SK-N-SH (cell line): ENCODE results near the gene EPHX1. TPM values are rescaled to one million over a fixed set of nuclear protein-coding genes. Genes with fewer than 3 reads are reported as not detected.
"Not testable (repeated sequence)": the region's sequence is repeated elsewhere in the genome, so short reads cannot be mapped to it uniquely, and the experiment has no call there.

Experiments used
- CTCF ChIA-PET: fragments of 300-600, 350-600 bp; formaldehyde crosslinking; extraction: SDS; loops from one replicate; lab custom pipeline; 2021; lab: Yijun Ruan, JAX
- POLR2A ChIA-PET: fragments of 350-600 bp; sonication (Branson Sonifier 250); formaldehyde crosslinking; extraction: SDS; loops from one replicate; lab custom pipeline; 2020; ENCODE audit warnings: antibody characterized with exemption, inconsistent platforms; lab: Yijun Ruan, JAX
- DNase-seq: peaks from one replicate; pipeline ENCODE4 v3.0.0; 2012
- H2AFZ ChIP-seq: fragments of 200-600 bp; sonication (generic); 2 replicates; pipeline ENCODE4 v1.8.1; 2016; ENCODE audit warnings: antibody characterized with exemption, mild to moderate bottlenecking, low read depth
- H3F3A ChIP-seq: fragments of 200-600 bp; sonication (generic); replicated peaks from 2 replicates; pipeline ENCODE3; 2016; ENCODE audit warnings: antibody characterized with exemption, mild to moderate bottlenecking; ENCODE audit not compliant: insufficient read depth
- H3K27ac ChIP-seq, 2 experiments: fragments of 200-500 bp in 1 of 2; fragments of 200-600 bp in 1 of 2; sonication (Bioruptor generic) in 1 of 2; sonication (generic), shearing (Covaris generic) in 1 of 2; 2 replicates each; pipeline versions ENCODE4 v1.5.1 to v1.6.1; 2014 to 2016; ENCODE audit warnings: low read depth in 2 of 2, inconsistent platforms in 1 of 2, low read length in 1 of 2, mild to moderate bottlenecking in 1 of 2, mixed read lengths in 1 of 2
- H3K27me3 ChIP-seq: fragments of 200-600 bp; sonication (generic), shearing (Covaris generic); 2 replicates; pipeline ENCODE4 v1.6.1; 2016; ENCODE audit warnings: mixed run types; ENCODE audit not compliant: insufficient read depth
- H3K36me3 ChIP-seq, 2 experiments: fragments of 200-500 bp in 1 of 2; fragments of 200-600 bp in 1 of 2; sonication (Bioruptor generic) in 1 of 2; sonication (generic) in 1 of 2; replicated peaks in 1 of 2; 2 replicates each; pipeline versions ENCODE3 to v1.5.1; 2014 to 2016; ENCODE audit warnings: low read length in 1 of 2, mild to moderate bottlenecking in 1 of 2; ENCODE audit not compliant: insufficient read depth in 2 of 2, control insufficient read depth in 1 of 2
- H3K4me1 ChIP-seq, 2 experiments: fragments of 200-500 bp in 1 of 2; fragments of 200-600 bp in 1 of 2; sonication (Bioruptor generic) in 1 of 2; sonication (generic), shearing (Covaris generic) in 1 of 2; 2 replicates each; pipeline versions ENCODE4 v1.5.1 to v1.6.1; 2014 to 2016; ENCODE audit warnings: low read depth in 1 of 2, low read length in 1 of 2, mixed run types in 1 of 2; ENCODE audit not compliant: insufficient read depth in 2 of 2, control insufficient read depth in 1 of 2
- H3K4me2 ChIP-seq: fragments of 200-600 bp; sonication (generic), shearing (Covaris generic); 2 replicates; pipeline ENCODE4 v1.6.1; 2017; ENCODE audit warnings: mixed run types
- H3K4me3 ChIP-seq, 2 experiments: fragments of 200-500 bp in 1 of 2; fragments of 200-600 bp in 1 of 2; sonication (Bioruptor generic) in 1 of 2; sonication (generic), shearing (Covaris generic) in 1 of 2; 2 replicates each; pipeline versions ENCODE4 v1.5.1 to v1.8.1; 2014 to 2016; ENCODE audit warnings: low read depth in 2 of 2, inconsistent platforms in 1 of 2, low read length in 1 of 2, mild to moderate bottlenecking in 1 of 2, mixed read lengths in 1 of 2, moderate library complexity in 1 of 2
- H3K79me2 ChIP-seq: fragments of 200-600 bp; sonication (generic); 2 replicates; pipeline ENCODE4 v1.8.1; 2017; ENCODE audit warnings: mild to moderate bottlenecking; ENCODE audit not compliant: insufficient read depth
- H3K9ac ChIP-seq: fragments of 200-600 bp; sonication (generic); 2 replicates; pipeline ENCODE4 v1.6.1; 2017; ENCODE audit warnings: mixed run types
- H3K9me2 ChIP-seq: fragments of 200-600 bp; sonication (generic); 2 replicates; pipeline ENCODE4 v1.6.1; 2017; ENCODE audit warnings: mixed run types
- H3K9me3 ChIP-seq: fragments of 200-600 bp; sonication (generic); 2 replicates; pipeline ENCODE4 v1.6.1; 2017; ENCODE audit warnings: mixed run types, mild to moderate bottlenecking, moderate library complexity
- H4K20me1 ChIP-seq: fragments of 200-600 bp; sonication (generic); 2 replicates; pipeline ENCODE4 v1.6.1; 2017; ENCODE audit warnings: mild to moderate bottlenecking, mixed run types; ENCODE audit not compliant: insufficient read depth
- ELF1 ChIP-seq: IDR thresholded peaks from 2 replicates; pipeline ENCODE4 v1.4.0; 2012
- EZH2phosphoT487 ChIP-seq: fragments of 200-600 bp; sonication (generic); IDR thresholded peaks from 2 replicates; pipeline ENCODE4 v1.6.1; 2017; ENCODE audit warnings: low read depth, mixed run types, mild to moderate bottlenecking, antibody characterized with exemption, moderate library complexity, borderline replicate concordance
- FOSL2 ChIP-seq: IDR thresholded peaks from 2 replicates; pipeline ENCODE4 v1.4.0; 2012; ENCODE audit warnings: low read depth, mild to moderate bottlenecking, moderate library complexity, borderline replicate concordance
- FOXM1 ChIP-seq: IDR thresholded peaks from 2 replicates; pipeline ENCODE4 v1.4.0; 2012; ENCODE audit warnings: low read depth, mild to moderate bottlenecking
- IRF3 ChIP-seq: fragments of 150-350 bp; IDR thresholded peaks from 2 replicates; pipeline ENCODE4 v1.6.1; 2016; ENCODE audit warnings: mild to moderate bottlenecking, low read depth, low read length
- MEF2A ChIP-seq: IDR thresholded peaks from 2 replicates; pipeline ENCODE4 v1.4.0; 2012; ENCODE audit warnings: low read depth, borderline replicate concordance
- MXI1 ChIP-seq: IDR thresholded peaks from 2 replicates; pipeline ENCODE4 v1.6.1; 2012; ENCODE audit warnings: mild to moderate bottlenecking, low read depth, low read length, improper control_type of control experiment
- NFIC ChIP-seq: IDR thresholded peaks from 2 replicates; pipeline ENCODE4 v1.4.0; 2012; ENCODE audit warnings: borderline replicate concordance
- PBX3 ChIP-seq: IDR thresholded peaks from 2 replicates; pipeline ENCODE4; 2012
- POLR2AphosphoS5 ChIP-seq: IDR thresholded peaks from 2 replicates; pipeline ENCODE4 v1.6.1; 2012; ENCODE audit warnings: low read depth, low read length
- RAD21 ChIP-seq: IDR thresholded peaks from 2 replicates; pipeline ENCODE4 v1.6.1; 2012; ENCODE audit warnings: mild to moderate bottlenecking, low read length
- RCOR1 ChIP-seq: fragments of 150-350 bp; IDR thresholded peaks from 2 replicates; pipeline ENCODE4 v1.6.1; 2017; ENCODE audit warnings: antibody characterized with exemption, low read length
- SIN3A ChIP-seq: IDR thresholded peaks from 2 replicates; pipeline ENCODE4 v1.6.1; 2012; ENCODE audit warnings: low read depth, mild to moderate bottlenecking, low read length, moderate library complexity, borderline replicate concordance
- SMC3 ChIP-seq: IDR thresholded peaks from 2 replicates; pipeline ENCODE4 v1.6.1; 2012; ENCODE audit warnings: low read depth, low read length, improper control_type of control experiment
- TAF1 ChIP-seq: IDR thresholded peaks from 2 replicates; pipeline ENCODE4 v1.6.1; 2012; ENCODE audit warnings: low read depth, mild to moderate bottlenecking, low read length, moderate library complexity, borderline replicate concordance
- USF1 ChIP-seq: IDR thresholded peaks from 2 replicates; pipeline ENCODE4 v1.4.0; 2012; ENCODE audit warnings: low read depth, borderline replicate concordance
- YY1 ChIP-seq: IDR thresholded peaks from 2 replicates; pipeline ENCODE4 v1.4.0; 2012; ENCODE audit warnings: low read depth, mild to moderate bottlenecking
- WGBS: methylation state at CpG from one replicate; pipeline ENCODE4 v1.1.6; 2017; ENCODE audit warnings: low lambda C conversion rate; 5-methylcytosine and 5-hydroxymethylcytosine counted together
- polyA plus RNA-seq, 3 experiments: library from polyadenylated mRNA; depleted of rRNA; stranded (reverse); fragments of >200 nt; gene quantifications; 2 replicates each; pipeline ENCODE4 v1.2.3, GENCODE V29; 2012
- TF ChIP-seq, protein P1 (sequence below): fragments of 200-600 bp; sonication (generic); IDR thresholded peaks from 2 replicates; pipeline ENCODE4 v1.6.1; 2017; ENCODE audit warnings: antibody characterized with exemption, mild to moderate bottlenecking, moderate library complexity

EPHX1 gene
- polyA plus RNA-seq, 1 of the 3 experiments (the other 2 are of a cell fraction) = 45.7 TPM

GRCh38 chr1:225836296-225836695 lies 26.4 kb downstream of the EPHX1 start:
- DNase-seq, H3K9me2 ChIP-seq, CTCF ChIA-PET, H4K20me1 ChIP-seq, H3K27me3 ChIP-seq, POLR2A ChIA-PET, H3K4me3 ChIP-seq, H3F3A ChIP-seq, H3K4me2 ChIP-seq, H3K79me2 ChIP-seq, H3K4me1 ChIP-seq, H3K9ac ChIP-seq, H3K27ac ChIP-seq, H2AFZ ChIP-seq, H3K9me3 ChIP-seq: not testable (repeated sequence)
- 97% methylated on average over 4 of the region's 4 CpGs for WGBS
- H3K36me3 ChIP-seq = peaks cover 28 to 35% of the 10 kb centered on the region in 2 experiments

GRCh38 chr1:225838793-225839192 lies 28.9 kb downstream of the EPHX1 start:
- POLR2A ChIA-PET = no interaction called here
- H3K4me1 ChIP-seq = no peaks in the 10 kb centered on the region; a peak in 1 of 4 replicates
- H4K20me1 ChIP-seq = no peaks in the 10 kb centered on the region
- no peak for TF ChIP-seq MXI1
- no peak for TF ChIP-seq SMC3
- TF ChIP-seq USF1 = no peak
- no peak for TF ChIP-seq ELF1
- TF ChIP-seq RAD21 = no peak
- TF ChIP-seq, all 33 proteins: peak for 0
- Histone ChIP-seq H3K9ac (no peak overlapping the region), H3F3A (no peaks in the 10 kb centered on the region), H3K9me3 (no peaks in the 10 kb centered on the region), H2AFZ (no peak overlapping the region), H3K27me3 (no peaks in the 10 kb centered on the region), H3K4me3 (no peak overlapping the region), H3K4me2 (no peak overlapping the region), H3K27ac (no peak overlapping the region), H3K79me2 (no peaks in the 10 kb centered on the region), H3K9me2 (no peaks in the 10 kb centered on the region), H3K36me3 (peaks cover 16 to 17% of the 10 kb centered on the region in 2 experiments)
- CTCF ChIA-PET = no interaction called here
- 95% methylated on average over 6 of the region's 14 CpGs for WGBS
- no peak for DNase-seq

- H3K9me2 ChIP-seq = no peaks in the 10 kb centered on the region
- peaks cover 17 to 23% of the 10 kb centered on the region in 2 experiments for H3K36me3 ChIP-seq
- WGBS = 100% methylated on average over 1 of the region's 1 CpG
- no peaks in the 10 kb centered on the region for H3K79me2 ChIP-seq
- no peak overlapping the region for H3K4me3 ChIP-seq
- no peaks in the 10 kb centered on the region for H3K9me3 ChIP-seq
- POLR2A ChIA-PET = no interaction called here
- H3F3A ChIP-seq = no peaks in the 10 kb centered on the region
- no peak overlapping the region for H3K27ac ChIP-seq
- CTCF ChIA-PET = interaction anchor here (0.9 to 2.0 kb wide), 3 partner anchors 145 to 365 kb away, joined by 3 to 12 read pairs (median 3); no protein-coding TSS in a partner anchor
- no peak for TF ChIP-seq YY1
- TF ChIP-seq POLR2AphosphoS5 = no peak
- TF ChIP-seq, protein P1, sequence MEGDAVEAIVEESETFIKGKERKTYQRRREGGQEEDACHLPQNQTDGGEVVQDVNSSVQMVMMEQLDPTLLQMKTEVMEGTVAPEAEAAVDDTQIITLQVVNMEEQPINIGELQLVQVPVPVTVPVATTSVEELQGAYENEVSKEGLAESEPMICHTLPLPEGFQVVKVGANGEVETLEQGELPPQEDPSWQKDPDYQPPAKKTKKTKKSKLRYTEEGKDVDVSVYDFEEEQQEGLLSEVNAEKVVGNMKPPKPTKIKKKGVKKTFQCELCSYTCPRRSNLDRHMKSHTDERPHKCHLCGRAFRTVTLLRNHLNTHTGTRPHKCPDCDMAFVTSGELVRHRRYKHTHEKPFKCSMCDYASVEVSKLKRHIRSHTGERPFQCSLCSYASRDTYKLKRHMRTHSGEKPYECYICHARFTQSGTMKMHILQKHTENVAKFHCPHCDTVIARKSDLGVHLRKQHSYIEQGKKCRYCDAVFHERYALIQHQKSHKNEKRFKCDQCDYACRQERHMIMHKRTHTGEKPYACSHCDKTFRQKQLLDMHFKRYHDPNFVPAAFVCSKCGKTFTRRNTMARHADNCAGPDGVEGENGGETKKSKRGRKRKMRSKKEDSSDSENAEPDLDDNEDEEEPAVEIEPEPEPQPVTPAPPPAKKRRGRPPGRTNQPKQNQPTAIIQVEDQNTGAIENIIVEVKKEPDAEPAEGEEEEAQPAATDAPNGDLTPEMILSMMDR = no peak
- TF ChIP-seq TAF1 = no peak
- TF ChIP-seq MEF2A = no peak
- TF ChIP-seq NFIC = no peak
- no peak for TF ChIP-seq MXI1
- TF ChIP-seq IRF3 = no peak
- TF ChIP-seq SIN3A = no peak
- TF ChIP-seq ELF1 = no peak
- TF ChIP-seq EZH2phosphoT487 = no peak
- no peak for TF ChIP-seq RAD21
- no peak for TF ChIP-seq FOSL2
- TF ChIP-seq PBX3 = no peak
- no peak for TF ChIP-seq SMC3
- no peak for TF ChIP-seq RCOR1
- TF ChIP-seq FOXM1 = no peak
- H3K4me2 ChIP-seq = no peak overlapping the region
- no peak overlapping the region for H2AFZ ChIP-seq
- H3K9ac ChIP-seq = no peak overlapping the region
- H4K20me1 ChIP-seq = no peaks in the 10 kb centered on the region
- DNase-seq = no peak
- no peaks in the 10 kb centered on the region; a peak in 1 of 4 replicates for H3K4me1 ChIP-seq
- H3K27me3 ChIP-seq = no peaks in the 10 kb centered on the region
Observed at GRCh38 chr1:225840223-225840610, 30.3 kb downstream of the EPHX1 start.
